PFSK-1 (cell line): ENCODE results near the gene TEAD3.

Source experiments
- FOXP2 ChIP-seq: optimal IDR thresholded peaks from 2 replicates; pipeline ENCODE3; 2011; ENCODE audit warnings: borderline replicate concordance, control low read depth, inconsistent platforms; ENCODE audit not compliant: insufficient read depth; ENCODE audit errors: extremely low read length, extremely low read depth
- POLR2AphosphoS5 ChIP-seq: IDR thresholded peaks from 2 replicates; pipeline ENCODE4 v1.6.1; 2012; ENCODE audit warnings: low read depth, mild to moderate bottlenecking, control low read depth, low read length, moderate library complexity
- SIN3A ChIP-seq: IDR thresholded peaks from 2 replicates; pipeline ENCODE4 v1.6.1; 2012; ENCODE audit warnings: mild to moderate bottlenecking, low read length, moderate library complexity, borderline replicate concordance; ENCODE audit not compliant: insufficient read depth
- TAF1 ChIP-seq: IDR thresholded peaks from 2 replicates; pipeline ENCODE4 v1.6.1; 2012; ENCODE audit warnings: low read length, control low read depth, borderline replicate concordance; ENCODE audit not compliant: insufficient read depth
- TF ChIP-seq, protein P1 (sequence below), 2 experiments: IDR thresholded peaks; 2 replicates each; pipeline versions ENCODE4 v1.6.1 to v1.8.0; 2011 to 2012; ENCODE audit warnings: low read depth in 2 of 2, low read length in 2 of 2, control low read depth in 1 of 2, inconsistent platforms in 1 of 2, mild to moderate bottlenecking in 1 of 2, moderate library complexity in 1 of 2; ENCODE audit not compliant: insufficient read depth in 1 of 2

Gene TEAD3

DNA sequence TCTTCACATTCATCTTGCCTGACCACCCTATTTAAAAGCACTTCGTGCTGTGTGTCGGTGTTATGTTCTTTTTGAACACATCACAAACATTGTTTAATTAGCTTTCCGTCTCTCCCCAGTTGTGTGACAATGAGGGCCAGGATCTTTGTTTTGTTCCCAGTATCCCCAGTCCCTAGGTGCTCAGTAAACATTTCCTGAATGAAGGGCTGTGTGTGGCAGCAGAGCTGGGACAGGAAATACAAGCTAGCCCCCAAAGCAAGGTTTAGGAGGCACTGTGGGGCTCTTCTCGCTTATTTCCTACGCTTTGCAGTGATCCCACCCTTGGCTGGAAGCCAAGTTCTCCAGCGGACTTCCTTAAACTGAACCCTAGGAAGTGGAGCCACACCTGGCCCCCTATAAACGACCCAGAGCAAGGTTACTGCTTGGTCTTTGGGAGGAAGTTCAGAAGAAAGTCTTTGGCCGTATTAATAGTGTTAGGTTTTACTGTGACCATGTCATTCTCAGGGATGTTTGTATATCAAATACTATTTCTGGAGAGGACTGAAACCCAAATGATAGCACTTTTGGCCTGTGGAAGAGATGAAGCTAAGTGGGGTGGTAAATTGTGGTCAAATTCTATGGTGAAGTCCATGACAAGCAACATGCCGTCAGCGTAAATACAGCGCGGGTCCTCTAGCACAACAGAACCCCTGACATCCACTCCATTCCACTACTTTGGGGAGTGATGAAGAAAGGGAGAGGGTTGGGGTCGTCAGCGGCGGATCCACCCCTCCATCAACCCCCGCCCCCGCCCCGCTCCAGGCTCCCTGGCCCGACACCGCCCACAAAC lies 45.3 kb downstream of the TEAD3 start:
- TF ChIP-seq TAF1 (no peak), SIN3A (no peak), POLR2AphosphoS5 (no peak), FOXP2 (no peak)
- TF ChIP-seq, protein P1, sequence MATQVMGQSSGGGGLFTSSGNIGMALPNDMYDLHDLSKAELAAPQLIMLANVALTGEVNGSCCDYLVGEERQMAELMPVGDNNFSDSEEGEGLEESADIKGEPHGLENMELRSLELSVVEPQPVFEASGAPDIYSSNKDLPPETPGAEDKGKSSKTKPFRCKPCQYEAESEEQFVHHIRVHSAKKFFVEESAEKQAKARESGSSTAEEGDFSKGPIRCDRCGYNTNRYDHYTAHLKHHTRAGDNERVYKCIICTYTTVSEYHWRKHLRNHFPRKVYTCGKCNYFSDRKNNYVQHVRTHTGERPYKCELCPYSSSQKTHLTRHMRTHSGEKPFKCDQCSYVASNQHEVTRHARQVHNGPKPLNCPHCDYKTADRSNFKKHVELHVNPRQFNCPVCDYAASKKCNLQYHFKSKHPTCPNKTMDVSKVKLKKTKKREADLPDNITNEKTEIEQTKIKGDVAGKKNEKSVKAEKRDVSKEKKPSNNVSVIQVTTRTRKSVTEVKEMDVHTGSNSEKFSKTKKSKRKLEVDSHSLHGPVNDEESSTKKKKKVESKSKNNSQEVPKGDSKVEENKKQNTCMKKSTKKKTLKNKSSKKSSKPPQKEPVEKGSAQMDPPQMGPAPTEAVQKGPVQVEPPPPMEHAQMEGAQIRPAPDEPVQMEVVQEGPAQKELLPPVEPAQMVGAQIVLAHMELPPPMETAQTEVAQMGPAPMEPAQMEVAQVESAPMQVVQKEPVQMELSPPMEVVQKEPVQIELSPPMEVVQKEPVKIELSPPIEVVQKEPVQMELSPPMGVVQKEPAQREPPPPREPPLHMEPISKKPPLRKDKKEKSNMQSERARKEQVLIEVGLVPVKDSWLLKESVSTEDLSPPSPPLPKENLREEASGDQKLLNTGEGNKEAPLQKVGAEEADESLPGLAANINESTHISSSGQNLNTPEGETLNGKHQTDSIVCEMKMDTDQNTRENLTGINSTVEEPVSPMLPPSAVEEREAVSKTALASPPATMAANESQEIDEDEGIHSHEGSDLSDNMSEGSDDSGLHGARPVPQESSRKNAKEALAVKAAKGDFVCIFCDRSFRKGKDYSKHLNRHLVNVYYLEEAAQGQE (IDR thresholded peaks at IDR 0.05; ENCODE audit: insufficient read depth in 1 of 2, low read depth in 2 of 2, low read length in 2 of 2): no peak

DNA sequence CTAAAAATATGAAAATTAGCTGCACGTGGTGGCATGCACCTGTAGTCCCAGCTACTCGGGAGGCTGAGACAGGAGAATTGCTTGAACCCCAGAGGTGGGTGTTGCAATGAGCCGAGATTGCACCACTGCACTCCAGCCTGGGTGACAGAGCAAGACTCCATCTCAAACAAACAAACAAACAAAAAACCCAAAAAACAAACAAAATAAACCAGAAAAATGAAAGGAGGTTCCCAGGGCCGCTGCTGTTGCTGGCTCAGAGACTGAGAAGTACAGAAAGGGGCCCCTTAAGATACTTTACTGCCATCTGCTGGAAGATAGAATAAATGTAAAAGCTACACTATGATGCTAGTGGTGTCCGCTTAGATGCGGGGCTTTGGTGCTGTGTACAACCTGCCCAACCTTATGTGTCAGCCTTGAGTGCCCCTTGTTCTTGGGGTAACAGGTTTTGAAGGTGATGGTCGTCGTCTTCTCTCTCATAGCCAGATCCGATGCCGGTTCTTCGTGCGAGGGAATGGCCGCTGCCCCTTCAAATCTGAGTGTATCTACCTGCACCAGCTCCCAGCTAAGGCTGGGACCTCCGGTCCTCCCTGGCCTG lies 47.5 kb downstream of the TEAD3 start:
- TF ChIP-seq FOXP2 (no peak), SIN3A (no peak), TAF1 (no peak), POLR2AphosphoS5 (no peak)
- TF ChIP-seq, protein P1 (IDR thresholded peaks at IDR 0.05; ENCODE audit: insufficient read depth in 1 of 2, low read depth in 2 of 2, low read length in 2 of 2): no peak

DNA sequence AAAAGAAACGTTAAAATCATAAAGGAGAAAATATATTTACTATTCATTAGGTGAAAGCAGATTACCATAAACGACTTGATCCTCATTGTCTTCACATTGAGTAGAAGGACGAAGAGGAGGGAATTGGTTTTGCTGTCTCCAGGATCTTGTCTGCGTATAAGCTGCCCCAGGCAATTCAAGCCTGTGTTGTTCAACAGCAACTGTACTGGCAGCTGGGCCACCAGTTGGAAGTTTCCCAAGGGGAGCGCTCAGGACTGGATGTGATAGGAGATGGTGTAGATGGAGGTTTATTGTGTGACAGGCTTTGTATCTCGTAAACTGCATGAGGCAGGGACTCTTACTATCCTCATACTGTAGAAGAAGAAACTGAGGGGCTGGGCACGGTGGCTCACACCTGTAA lies 48.7 kb downstream of the TEAD3 start:
- TF ChIP-seq FOXP2: no peak
- no peak for TF ChIP-seq POLR2AphosphoS5
- TF ChIP-seq, protein P1 (IDR thresholded peaks at IDR 0.05; ENCODE audit: insufficient read depth in 1 of 2, low read depth in 2 of 2, low read length in 2 of 2): no peak
- no peak for TF ChIP-seq SIN3A
- no peak for TF ChIP-seq TAF1

DNA sequence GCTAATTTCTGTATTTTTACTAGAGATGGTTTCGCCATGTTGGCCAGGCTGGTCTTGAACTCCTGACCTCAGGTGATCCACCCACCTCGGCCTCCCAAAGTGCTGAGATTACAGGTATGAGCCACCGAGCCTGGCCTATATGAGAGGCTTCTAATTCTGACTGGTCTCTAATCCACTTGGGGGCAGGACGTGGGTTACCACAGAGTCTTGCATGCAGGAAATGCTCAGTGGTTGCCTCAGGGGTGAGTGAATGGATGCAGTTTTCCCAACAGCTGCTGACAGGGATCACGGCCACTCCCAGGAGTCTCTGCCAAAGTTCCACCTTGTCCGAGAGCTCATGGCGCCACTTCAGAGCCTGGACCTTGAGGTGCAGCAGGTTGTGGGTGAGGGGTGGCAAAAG lies 51.2 kb downstream of the TEAD3 start:
- TF ChIP-seq TAF1: no peak
- TF ChIP-seq, protein P1 (IDR thresholded peaks at IDR 0.05; ENCODE audit: insufficient read depth in 1 of 2, low read depth in 2 of 2, low read length in 2 of 2): no peak
- no peak for TF ChIP-seq FOXP2
- no peak for TF ChIP-seq SIN3A
- no peak for TF ChIP-seq POLR2AphosphoS5
